RWPE1 (cell line): ENCODE results near the gene CX3CL1.

Experiments
- CTCF ChIA-PET: fragments of 350-600 bp; sonication (Branson Sonifier 250); formaldehyde crosslinking; extraction: SDS; loops from one replicate; lab custom pipeline; 2021; lab: Yijun Ruan, JAX
- POLR2A ChIA-PET: fragments of 400-600 bp; formaldehyde crosslinking; extraction: SDS; loops from one replicate; lab custom pipeline; 2020; ENCODE audit warnings: antibody characterized with exemption; ENCODE audit not compliant: low non-redundant PET; lab: Yijun Ruan, JAX
- DNase-seq: peaks from one replicate; pipeline ENCODE4 v3.0.0; 2012; ENCODE audit warnings: low spot score
- H3K27ac ChIP-seq: fragments of 450-650 bp; 2 replicates; pipeline ENCODE4 v1.5.1; 2017
- CTCF ChIP-seq: fragments of 450-650 bp; conservative IDR thresholded peaks from 2 replicates; pipeline ENCODE4 v1.5.1; 2017; ENCODE audit warnings: low read depth, mild to moderate bottlenecking

CX3CL1 gene

GRCh38 chr16:57361404-57361803 is 10.9 kb upstream of the CX3CL1 start:
- H3K27ac ChIP-seq, result no peak overlapping the region
- DNase-seq, result no peak
- POLR2A ChIA-PET, result no interaction called here
- no peak for TF ChIP-seq CTCF
- CTCF ChIA-PET, result no interaction called here

- no peak for TF ChIP-seq CTCF
- no peak for DNase-seq
- H3K27ac ChIP-seq, result no peak overlapping the region
- ChIA-PET POLR2A (no interaction called here), CTCF (interaction anchor here (1.3 kb wide), 1 partner anchor 22 kb away, joined by 10 read pairs; no protein-coding TSS in a partner anchor)
These were observed 8.1 kb upstream of the CX3CL1 start for GRCh38 chr16:57364143-57364542.

GRCh38 chr16:57366544-57367040 is 5.7 kb upstream of the CX3CL1 start:
- DNase-seq, result no peak
- no peak overlapping the region for H3K27ac ChIP-seq
- CTCF ChIA-PET, result interaction anchor here (0.6 to 0.8 kb wide), 2 partner anchors 50 to 96 kb away, joined by 3 to 5 read pairs; partner anchors contain the start of gene POLR2C
- POLR2A ChIA-PET, result no interaction called here
- TF ChIP-seq CTCF, result no peak

GRCh38 chr16:57367116-57367752 is 5.1 kb upstream of the CX3CL1 start:
- H3K27ac ChIP-seq, result no peak overlapping the region
- peak; percentile 30 for DNase-seq
- no peak for TF ChIP-seq CTCF
- ChIA-PET CTCF (interaction anchor here (0.6 to 0.8 kb wide), 2 partner anchors 50 to 95 kb away, joined by 3 to 5 read pairs; partner anchors contain the start of gene POLR2C), POLR2A (no interaction called here)

GRCh38 chr16:57371494-57372371 is 557 bp upstream of the CX3CL1 start:
- CTCF ChIA-PET, result interaction anchor here (0.6 kb wide), 1 partner anchor 33 kb away, joined by 3 read pairs; the partner anchor contains the start of gene CCL17
- POLR2A ChIA-PET, result no interaction called here
- DNase-seq, result no peak
- no peak overlapping the region for H3K27ac ChIP-seq
- TF ChIP-seq CTCF, result no peak
